Measurements from ENCODE around the gene CT45A6.
"Not testable (repeated sequence)": the region's sequence is repeated elsewhere in the genome, so short reads cannot be mapped to it uniquely, and the experiment has no call there.

CT45A6 gene

GRCh38 chrX:135802687-135803086 lies at the start of gene CT45A6:
Gene CT45A6 (minus strand): TSS chrX:135802787. CDS start chrX:135798993, 3,794 bp downstream.
- not testable (repeated sequence) for DNase-seq (ENCODE audit: low read depth)

GRCh38 chrX:135837180-135837579 lies 34.6 kb upstream of the CT45A6 start, which contains the start of gene CT45A7:
Gene CT45A7 (minus strand): TSS chrX:135837280. CDS start chrX:135833533, 3,747 bp downstream.
- DNase-seq (ENCODE audit: low read depth) = not testable (repeated sequence)

GRCh38 chrX:135819912-135820311 lies 17.3 kb upstream of the CT45A6 start, which contains the start of gene CT45A2:
Gene CT45A2 (minus strand): TSS chrX:135820012. CDS start chrX:135816265, 3,747 bp downstream.
- DNase-seq (ENCODE audit: low read depth) = not testable (repeated sequence)

- not testable (repeated sequence) for DNase-seq (ENCODE audit: low read depth)
Observed at GRCh38 chrX:135785403-135785802, 17.2 kb downstream of the CT45A6 start, which contains the start of gene CT45A5. Gene CT45A5 (minus strand): TSS chrX:135785503. CDS start chrX:135781729, 3,774 bp downstream.

GRCh38 chrX:135768091-135768490 lies 34.5 kb downstream of the CT45A6 start, which contains the start of gene CT45A3:
Gene CT45A3 (minus strand): TSS chrX:135768191. CDS start chrX:135764444, 3,747 bp downstream.
- not testable (repeated sequence) for DNase-seq (ENCODE audit: low read depth)

- not testable (repeated sequence) for DNase-seq (ENCODE audit: low read depth)
Observed at GRCh38 chrX:135744739-135745138, 57.8 kb downstream of the CT45A6 start.
